ENCODE data around the gene TMEM238.

The TMEM238 gene

GRCh38 chr19:55377356-55378131 lies 6.5 kb downstream of the TMEM238 start:
- DNase-seq (ENCODE audit: low spot score) = no peak

GRCh38 chr19:55376241-55376933 lies 7.7 kb downstream of the TMEM238 start, which contains the start of gene TMEM190:
Gene TMEM190 (plus strand): TSS chr19:55376826. CDS start chr19:55376854, 28 bp downstream.
- DNase-seq (ENCODE audit: low spot score) = no peak

- DNase-seq (ENCODE audit: low spot score) = no peak
Observed at GRCh38 chr19:55373993-55374757, 9.9 kb downstream of the TMEM238 start.

GRCh38 chr19:55373306-55373992 lies 10.6 kb downstream of the TMEM238 start:
- no peak for DNase-seq (ENCODE audit: low spot score)

GRCh38 chr19:55372316-55373081 lies 11.6 kb downstream of the TMEM238 start:
- DNase-seq (ENCODE audit: low spot score) = no peak

- DNase-seq (ENCODE audit: low spot score) = no peak
Observed at GRCh38 chr19:55370305-55370988, 13.6 kb downstream of the TMEM238 start, which contains the start of gene IL11. Gene IL11 (minus strand): TSS chr19:55370463. CDS start chr19:55370310, 153 bp downstream.

GRCh38 chr19:55369653-55370304 lies 14.3 kb downstream of the TMEM238 start:
- no peak for DNase-seq (ENCODE audit: low spot score)

GRCh38 chr19:55368701-55369563 lies 15.2 kb downstream of the TMEM238 start:
- no peak for DNase-seq (ENCODE audit: low spot score)

- no peak for DNase-seq (ENCODE audit: low spot score)
Observed at GRCh38 chr19:55368106-55368505, 16.0 kb downstream of the TMEM238 start.

- no peak for DNase-seq (ENCODE audit: low spot score)
Observed at GRCh38 chr19:55366790-55367189, 17.3 kb downstream of the TMEM238 start.

GRCh38 chr19:55365964-55366363 lies 18.1 kb downstream of the TMEM238 start:
- DNase-seq (ENCODE audit: low spot score) = no peak

- DNase-seq (ENCODE audit: low spot score) = no peak
Observed at GRCh38 chr19:55365245-55365644, 18.8 kb downstream of the TMEM238 start.

GRCh38 chr19:55362990-55363716 lies 20.9 kb downstream of the TMEM238 start, which contains the start of gene GARIN5B:
Gene GARIN5B (minus strand): TSS chr19:55363260. CDS start chr19:55363066, 194 bp downstream.
- DNase-seq (ENCODE audit: low spot score) = no peak

GRCh38 chr19:55362174-55362989 lies 21.7 kb downstream of the TMEM238 start:
- DNase-seq (ENCODE audit: low spot score) = no peak

- no peak for DNase-seq (ENCODE audit: low spot score)
Observed at GRCh38 chr19:55360902-55361301, 23.2 kb downstream of the TMEM238 start.

- no peak for DNase-seq (ENCODE audit: low spot score)
Observed at GRCh38 chr19:55358943-55359908, 24.9 kb downstream of the TMEM238 start.
